ENCODE measurements around the gene EML6.

Gene EML6

DNA sequence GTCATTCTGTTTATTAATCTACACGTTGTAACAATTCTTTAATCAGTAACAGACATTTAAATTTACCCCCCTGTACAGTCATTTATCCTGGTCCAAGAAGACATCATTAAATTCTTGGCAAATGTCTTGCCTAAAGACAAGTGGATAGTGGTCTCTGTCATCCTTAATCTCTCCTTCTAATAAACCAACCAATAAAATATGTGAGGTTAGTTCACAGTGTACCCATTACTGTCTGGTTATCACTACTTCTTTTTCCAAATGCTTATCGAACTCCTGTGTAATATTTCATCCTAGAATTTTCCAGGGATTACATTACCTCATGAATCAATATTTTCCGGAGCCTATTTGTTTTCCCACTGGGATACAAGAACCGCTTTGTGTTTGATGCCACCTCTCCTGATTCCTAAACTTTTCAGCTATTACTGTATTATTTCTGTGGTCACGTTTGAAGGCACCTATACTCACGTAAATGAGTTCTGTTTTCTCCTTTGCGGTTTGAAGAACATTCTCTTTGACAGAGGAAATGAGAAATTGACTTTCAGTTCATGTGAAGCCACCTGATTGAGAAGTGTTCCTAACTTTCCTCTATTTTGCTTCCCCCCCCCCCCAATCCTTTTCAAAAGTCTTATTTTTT lies 195.3 kb downstream of the EML6 start:
- DNase-seq: no peak

DNA sequence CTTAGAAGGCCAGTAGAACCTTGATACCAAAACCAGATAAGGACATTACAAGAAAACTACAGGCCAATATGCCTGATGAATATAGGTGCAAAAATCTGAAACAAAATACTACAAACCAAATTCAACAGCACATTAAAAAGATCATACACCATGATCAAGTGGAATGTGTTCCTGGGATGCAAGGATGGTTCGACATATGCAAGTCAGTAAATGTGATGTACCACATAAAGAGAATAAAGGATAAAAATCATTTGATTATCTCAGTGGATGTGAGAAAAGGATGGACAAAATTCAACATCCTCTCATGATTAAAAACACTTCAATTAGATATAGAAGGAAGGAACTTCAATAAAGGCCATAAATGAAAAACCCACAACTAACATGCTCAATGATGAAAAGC lies 197.2 kb downstream of the EML6 start:
- DNase-seq: no peak

DNA sequence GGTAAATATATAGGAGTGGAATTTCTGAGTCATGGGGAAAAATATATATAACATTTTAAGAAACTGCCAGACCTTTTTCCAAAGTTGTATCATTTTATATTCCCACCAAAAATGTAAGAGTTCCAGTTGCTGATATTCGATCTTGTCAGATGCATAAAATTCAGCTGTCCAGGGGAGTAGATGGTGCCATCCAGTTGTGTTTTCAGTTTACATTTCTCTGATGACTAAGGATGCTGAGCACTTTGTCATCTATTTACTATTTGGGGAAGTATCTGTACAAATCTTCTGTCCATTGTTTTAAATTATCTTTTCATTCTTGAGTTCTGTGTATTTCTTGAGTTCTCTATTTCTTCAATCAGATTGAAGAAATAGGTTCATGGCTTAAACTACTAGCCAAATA lies 200.7 kb downstream of the EML6 start:
- no peak for DNase-seq

DNA sequence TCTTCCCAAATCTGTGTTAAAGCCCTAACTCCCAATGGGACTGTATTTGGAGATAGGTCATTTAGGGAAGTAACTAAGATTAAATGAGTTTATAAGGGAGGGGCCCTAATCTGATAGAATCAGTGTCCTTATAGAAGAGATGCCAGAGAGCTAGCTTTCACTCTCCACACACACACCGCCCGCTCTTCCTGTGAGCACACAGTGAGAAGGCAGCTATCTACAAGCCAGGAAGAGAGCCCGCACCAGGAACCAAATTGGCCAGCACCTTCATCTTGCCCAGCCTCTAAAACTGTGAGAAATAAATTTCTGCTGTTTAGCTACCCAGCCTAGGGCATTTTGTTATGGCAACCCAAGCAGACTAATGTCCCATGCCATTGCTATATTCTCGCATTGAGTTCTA lies 201.6 kb downstream of the EML6 start:
- DNase-seq: no peak

DNA sequence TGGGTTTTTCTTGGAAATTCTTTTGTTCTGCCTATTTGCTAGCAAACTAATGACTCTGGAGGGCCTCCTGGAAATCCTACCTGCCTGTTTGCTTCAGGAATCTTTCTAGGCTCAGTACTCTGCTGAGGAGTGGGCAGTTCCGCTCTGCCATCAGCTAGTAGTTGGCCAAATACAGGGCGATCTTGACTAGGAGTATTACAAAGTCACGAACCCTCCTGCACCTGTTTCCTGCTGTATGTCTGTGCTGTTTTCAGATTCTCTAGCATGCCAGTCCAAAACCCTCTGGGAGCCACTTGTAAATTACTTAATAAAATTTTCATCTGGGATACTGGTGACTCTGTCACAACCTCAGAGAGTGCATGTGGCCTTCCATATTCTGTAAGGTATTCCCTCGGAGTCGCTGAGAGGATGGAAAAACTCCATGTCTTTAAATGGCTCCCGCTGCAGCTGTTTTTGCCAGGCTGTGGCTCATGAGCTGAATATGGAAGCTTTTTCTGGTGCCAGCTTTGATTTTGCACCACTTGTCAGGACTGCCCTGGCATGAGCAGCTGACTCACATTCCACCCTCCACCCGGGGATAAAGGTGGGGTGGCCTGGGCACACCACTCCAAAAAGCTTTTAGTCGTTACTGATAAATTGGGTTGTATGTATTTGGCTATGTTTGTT lies 203.8 kb downstream of the EML6 start:
- DNase-seq: no peak

DNA sequence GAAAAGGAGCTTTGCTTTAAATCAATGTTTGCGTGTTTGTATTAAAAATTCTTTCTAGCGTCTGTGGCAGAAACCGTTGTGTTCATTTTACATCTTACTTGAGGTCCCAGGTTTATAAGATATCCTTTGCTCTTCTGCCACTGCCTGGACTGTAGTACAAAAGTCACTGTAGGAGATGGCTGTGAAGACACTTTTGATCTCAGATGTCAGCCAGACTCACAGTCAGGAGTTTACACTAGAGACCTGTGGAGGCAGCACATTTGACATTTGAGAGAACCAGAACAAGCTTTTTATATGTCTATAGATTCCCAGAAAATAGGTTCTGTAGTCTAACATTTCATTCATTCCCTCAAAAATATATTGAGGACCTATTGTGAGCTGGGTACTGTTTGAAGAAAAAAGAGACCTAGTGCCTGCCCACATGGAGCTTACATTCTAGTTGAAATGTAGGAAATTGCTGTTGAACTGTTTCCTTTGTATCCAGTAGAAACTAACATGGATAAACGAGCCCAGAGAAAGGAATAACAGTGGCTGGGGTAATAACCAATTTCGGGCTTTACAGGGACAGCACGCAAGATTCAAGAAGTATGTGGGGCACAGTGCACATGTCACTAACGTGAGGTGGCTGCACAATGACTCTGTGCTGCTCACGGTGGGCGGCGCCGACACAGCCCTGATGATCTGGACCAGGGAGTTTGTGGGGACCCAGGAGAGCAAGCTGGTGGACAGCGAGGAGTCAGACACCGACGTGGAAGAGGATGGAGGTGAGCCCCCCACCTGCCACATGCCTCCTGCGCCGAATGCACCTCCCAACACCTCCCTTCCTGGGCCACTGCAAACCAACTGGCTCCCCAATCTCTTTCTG lies 204.5 kb downstream of the EML6 start:
- DNase-seq: no peak

DNA sequence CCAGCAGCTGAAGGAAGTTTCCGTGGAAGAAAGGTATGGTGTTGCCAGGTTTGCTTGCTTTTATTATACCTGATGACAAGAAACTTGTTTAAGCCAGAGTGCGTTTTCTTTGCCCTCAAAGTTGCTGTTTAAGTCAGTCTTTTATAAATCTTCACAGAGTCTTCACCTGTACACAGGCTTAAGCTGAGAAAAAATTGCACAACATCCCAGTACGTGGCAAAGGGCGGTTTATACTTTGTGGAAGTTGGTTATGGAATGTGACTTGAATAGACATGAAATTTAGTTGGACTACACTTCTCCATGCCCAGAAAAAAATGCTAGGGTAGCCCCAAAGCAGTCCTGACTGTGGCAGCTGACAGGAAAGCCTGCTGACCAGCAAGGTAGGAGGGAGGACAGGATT lies 205.3 kb downstream of the EML6 start:
- DNase-seq: no peak

DNA sequence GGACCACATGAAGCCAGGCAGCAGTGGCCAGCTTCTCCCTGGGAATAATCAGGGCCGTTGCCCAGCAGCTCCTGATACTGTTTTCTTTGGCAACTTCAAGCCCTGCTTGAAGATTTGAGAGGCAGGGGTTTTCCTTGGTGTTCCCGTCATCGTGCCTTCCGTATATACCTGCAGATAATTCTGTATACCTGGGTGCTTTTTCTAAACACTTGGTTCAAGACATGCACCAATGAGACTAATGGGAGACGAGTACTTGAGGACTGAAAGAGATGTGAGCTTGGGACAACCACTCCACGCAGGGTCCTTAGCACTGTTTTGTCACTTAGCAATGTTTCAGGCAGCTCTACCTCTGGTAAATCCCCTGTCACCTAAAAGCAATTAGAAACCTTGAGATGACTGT lies 208.0 kb downstream of the EML6 start:
- DNase-seq: no peak

DNA sequence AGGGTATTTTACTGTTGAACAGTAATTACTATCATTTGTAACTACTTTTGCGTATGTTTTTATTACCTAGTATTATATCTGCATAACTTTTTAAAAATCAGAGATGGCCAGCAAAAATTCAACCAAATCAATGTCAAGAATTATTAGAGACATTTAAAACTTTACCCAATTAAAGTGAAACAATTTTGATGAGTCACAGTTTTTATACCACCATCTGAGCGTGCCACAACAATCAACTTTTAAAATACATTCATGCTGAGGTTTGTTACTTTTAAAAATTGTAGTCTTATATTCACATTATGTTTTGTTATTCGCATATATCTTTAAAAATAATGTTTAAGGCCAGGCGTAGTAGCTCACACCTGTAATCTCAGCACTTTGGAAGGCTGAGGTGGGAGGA lies 211.9 kb downstream of the EML6 start:
- no peak for DNase-seq

DNA sequence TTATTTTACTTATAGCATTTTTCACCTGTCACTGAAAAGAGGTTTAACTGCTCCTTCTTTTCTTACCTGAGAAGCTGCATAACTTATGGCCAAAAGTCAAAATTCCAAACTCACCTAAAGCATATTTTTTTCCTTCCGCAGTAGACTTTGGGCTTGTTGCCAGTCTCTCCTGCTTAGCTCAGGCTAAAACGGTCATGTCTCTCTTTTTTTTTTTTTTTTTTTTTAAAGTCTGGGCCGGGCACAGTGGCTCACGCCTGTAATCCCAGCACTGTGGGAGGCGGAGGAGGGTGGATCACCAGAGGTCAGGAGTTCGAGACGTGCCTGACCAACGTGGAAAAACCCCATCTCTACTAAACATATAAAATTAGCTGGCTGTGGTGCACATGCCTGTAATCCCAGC lies 213.3 kb downstream of the EML6 start:
- no peak for DNase-seq

DNA sequence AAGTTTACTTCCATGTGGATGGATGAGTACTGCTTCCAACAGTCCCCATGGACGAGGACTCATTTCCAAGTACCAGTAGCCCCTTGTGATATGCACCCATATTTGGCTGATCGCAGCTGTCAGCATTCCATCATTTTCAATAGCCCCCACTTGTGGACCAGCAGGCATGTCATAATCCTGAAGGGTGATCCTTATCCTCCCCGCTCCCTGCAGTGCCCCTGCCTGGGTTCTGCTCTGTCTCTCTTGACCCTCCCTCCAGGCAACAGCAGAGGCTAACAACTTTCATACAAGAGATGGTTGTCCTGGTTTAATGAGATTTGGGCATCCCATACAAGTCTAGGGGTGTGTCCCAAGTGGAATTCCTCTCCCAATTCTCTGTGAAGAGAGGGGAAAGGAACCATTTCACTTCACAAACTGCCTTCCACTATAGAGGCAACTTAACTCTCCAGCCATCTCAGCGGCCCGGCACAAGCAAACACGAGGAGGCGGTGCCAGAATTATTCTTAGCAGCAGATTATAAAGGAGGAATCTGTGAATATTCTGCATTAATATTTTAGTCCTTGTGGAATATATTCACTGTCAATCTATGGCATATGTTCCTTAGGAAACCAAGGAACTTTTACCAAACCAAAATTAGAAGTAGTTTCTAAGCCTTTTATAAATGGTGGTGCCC lies 216.1 kb downstream of the EML6 start:
- no peak for DNase-seq

DNA sequence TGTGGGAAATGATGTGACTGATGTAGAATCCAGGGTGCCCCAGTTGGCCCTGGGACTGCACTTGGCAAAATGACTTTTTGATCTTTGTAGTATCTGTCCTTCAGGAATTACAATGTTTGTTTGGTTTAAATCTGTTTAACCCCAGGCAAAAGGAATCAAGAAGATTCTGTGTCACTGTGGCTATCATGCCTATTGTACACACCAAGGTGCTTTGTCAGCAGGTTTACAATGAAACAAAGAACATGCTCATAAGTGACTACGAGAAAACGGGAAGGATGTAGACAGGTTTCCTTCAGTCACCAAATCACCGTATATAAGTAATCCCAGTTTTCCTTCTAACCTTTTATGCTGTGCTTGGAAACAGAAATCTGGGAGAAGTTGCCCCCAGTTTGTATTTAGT lies 217.3 kb downstream of the EML6 start:
- no peak for DNase-seq

DNA sequence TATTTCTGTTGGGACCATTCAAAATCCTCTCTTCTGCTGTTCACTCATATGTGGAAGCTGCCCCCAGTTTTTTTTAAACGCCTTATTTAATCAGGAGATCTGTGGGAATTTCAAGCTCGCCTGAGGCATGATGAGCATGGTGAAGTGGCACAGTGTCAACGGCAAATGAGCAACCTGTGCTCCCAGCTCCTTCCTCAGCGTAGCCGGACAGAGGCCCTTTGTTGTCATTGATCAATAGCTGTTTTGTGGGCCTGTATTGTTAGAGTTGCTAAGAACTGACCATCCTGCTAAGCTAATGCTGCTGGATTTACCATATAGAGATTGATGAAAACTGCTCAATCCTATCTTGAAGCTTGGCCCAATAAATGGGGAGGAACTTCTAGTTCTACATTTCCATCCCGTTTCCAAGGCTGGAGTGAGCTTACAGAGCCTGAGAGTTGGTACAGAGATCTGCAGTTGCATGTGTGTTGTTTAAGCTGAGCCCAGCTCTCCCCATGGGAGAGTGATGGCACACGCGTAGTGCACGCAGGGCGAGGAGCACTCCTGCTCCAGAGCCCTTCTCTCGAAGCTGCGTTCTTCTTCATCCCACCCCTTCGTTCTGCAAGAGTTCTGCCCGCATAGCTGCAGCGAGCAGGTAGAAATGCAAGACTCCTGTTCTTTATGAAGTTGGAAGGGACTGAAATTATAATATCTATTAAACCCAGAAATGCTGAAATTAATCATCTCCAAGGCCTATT lies 218.0 kb downstream of the EML6 start:
- DNase-seq: no peak

DNA sequence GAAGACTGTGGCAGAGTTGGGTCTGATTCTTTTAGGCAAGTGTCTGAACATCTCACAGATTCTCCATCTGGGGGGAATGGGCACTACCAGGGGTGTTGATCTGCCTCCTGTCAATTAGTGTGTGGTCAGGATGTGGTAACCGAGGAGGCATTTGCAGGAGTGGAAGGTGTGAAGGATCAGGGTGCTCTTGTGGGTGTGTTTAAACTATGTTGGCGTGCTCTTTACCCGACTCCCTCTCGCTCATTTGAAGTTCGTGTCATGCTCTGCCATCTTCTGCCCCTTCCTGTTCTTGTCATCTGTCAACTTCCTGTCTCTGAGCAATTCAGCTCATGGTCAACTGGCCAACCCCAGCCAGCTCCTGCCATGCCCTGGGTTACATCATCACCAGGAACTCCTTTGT lies 218.9 kb downstream of the EML6 start:
- DNase-seq: peak; percentile 44

DNA sequence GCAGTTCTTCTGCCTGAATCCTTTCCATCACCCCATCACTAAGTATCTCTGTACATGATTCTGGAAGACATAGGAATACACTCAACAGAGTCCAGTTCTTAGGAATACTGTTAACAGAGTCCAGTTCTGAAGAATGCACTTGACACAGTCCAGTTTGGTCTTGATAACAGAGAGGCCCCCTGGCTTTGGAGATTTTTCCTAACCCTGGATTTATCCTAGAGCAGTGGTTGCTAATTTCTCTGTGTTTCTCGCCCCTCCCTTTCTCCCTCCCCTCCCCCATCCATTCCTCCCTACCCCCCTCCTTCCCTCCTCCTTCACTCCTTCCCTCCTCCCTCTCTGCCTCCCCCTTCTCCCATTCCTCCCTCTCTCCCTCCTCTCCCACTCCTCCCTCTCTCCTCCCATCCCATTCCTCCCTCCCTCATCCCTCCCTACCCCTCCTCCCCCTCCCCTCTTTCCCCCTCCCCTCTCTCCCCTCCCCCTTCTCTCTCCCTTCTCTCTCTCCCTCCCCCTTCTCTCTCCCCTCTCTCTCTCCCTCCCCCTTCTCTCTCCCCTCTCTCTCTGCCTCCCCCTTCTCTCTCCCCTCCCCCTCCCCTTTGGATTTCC lies 221.4 kb downstream of the EML6 start:
- DNase-seq: no peak

DNA sequence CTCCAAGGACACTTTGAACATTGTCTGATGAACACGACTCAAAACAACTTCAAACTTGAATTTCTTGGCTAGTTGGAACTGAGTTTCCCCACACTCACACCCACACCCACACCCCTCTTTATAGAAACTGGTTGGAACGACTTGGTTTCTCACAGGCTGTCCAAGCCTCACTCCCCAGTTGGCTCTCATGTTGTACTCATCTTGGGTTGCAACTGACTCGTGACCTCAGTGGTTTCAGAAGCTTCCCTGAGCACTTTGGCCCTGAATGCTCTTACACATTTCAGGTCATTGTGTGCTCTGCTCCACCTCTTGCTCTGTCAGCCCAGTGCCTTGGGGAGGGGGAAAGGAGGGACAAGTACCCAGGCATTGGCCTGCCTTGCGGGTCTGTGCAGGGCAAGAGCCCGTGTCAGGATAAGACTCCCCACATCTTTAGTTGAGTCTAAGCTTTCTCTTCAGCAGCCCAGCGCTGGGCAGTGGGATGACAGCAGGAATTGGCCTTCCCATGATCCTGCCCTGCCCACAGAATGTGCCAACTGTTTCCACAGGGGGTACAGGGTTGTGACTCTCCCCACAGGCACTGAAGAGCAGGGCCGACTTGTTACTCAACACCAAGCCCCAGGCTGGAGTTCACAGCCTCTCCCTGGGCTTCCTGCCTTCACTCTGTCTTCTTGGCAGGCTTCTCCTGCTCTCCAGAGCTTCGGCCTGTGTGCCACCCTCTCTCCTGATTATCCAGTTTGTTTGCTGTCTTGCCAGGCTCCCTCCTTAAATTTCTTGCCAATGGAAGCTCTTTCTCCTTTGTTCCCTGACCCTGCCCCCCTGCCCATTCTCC lies 222.1 kb downstream of the EML6 start:
- DNase-seq: no peak

DNA sequence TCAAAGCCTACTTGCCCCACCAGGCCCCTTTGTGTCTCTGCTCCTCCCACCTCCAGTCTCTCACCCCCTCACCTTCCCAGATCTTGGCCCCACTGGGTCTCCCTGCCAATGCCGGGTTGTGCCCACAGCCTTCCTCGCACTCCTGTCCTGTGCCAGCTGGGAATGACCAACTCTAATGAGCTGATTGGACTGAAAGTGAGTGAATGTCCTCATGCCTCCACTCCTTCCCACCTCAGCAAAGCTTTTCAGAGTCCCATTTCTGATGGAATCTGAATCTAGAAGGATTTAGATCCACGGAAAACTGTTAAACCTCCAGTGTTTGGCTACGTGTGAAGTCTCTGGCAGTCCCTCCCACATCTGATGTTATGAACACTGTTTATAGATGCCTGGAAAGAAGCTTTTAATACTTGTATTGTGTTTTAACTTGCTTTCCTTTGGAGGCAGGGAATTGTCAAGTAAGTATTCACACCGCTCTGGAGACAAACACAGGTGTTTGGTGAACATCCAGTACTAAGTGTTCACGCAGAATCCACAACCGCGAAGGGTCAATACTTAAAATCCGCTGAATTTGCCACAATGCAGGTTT lies 222.9 kb downstream of the EML6 start:
- no peak for DNase-seq

DNA sequence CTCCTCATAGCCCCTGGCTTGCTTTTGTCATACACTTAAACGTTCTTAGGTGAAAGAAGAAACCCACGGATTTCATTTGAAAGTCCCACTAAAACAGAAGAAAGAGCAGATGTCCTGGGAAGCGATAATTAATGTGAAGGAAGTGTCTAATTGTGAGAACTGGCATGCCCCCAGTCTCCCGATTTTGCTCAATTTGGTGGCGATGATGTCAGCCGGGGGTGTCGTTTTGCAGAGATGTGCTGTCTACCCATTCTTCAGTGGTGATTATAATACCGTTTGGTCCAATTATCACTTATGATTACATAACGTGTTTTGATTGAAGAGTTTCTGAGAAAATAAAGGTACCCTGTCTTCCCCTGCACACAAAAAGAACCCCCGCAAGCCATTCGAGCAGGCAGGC lies 223.7 kb downstream of the EML6 start:
- no peak for DNase-seq

DNA sequence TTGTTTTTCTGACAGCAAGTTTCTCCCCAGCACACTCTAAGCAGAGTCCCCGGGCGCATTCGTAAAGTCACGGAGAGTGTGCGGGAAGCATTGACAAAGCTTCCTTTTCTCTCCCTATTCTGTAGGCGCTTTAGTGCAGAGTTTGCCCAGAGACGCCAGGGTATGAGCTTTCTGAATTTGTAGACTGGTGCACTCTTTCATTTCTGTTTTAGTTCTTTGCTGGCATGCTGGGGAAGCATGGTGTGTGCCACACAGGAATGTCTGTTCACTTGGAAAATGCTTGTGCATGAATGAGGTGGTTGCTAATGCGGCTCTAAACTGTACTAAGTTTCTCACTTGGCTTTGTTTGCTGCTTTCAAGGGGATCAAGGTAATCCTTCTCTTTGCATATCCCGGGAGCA lies 224.2 kb downstream of the EML6 start:
- DNase-seq: no peak

DNA sequence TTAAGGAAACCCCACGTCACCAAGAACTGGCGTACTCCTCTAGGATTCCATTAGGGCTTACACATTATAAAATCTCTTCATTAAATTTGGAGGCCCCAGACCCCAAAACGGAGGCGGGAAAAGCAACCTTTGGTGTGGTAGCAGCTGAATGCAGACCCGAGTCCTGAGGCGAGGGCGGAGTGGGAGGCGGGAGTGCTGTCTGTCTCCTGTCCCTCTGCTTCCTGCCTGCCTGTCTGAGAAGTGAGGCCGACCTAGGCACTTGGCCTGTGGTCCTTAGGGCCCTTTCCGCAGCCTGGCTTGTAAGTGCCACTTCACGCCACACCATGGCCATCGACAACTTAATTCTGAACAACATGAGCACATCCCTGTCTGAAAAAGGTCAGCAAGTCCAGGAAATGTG lies 224.7 kb downstream of the EML6 start:
- DNase-seq: no peak

DNA sequence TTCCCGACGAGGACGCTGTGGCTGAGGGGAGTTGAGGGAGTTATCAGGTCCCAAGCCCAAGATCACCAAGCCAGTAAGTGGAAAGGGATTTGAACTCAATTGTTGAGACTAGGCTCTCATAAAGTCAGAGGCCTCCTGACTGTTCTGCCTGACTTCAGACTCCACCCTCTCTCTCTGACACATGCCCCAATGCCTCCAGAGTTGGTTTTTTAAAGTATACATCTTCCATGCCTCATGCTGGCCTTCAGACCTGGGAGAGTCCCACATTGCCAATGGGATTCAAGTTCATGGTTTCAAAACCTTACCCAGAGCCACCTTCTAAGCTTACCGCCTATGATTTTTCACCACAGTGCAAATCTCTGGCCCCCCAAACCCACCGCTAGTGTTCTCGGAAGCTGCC lies 226.0 kb downstream of the EML6 start:
- DNase-seq: no peak
